Muscle of leg (tissue), 16 donors: ENCODE measurements around the gene GNAO1. TPM values are rescaled to one million over a fixed set of nuclear protein-coding genes. Genes with fewer than 3 reads are reported as not detected.
A peak's percentile ranks its signal among the peaks of the same experiment; 100 is the strongest.

ENCODE experiments used
- DNase-seq: peaks from one replicate; pipeline ENCODE4 v3.0.0; 2013
- H3K27ac ChIP-seq: one replicate; pipeline ENCODE4 v1.5.1; 2013; ENCODE audit warnings: mild to moderate bottlenecking, low read length, control low read depth
- H3K27me3 ChIP-seq: one replicate; pipeline ENCODE4 v1.6.1; 2013; ENCODE audit warnings: low read length; ENCODE audit not compliant: control insufficient read depth, insufficient read depth
- H3K36me3 ChIP-seq: one replicate; pipeline ENCODE4 v1.6.1; 2013; ENCODE audit warnings: low read length; ENCODE audit not compliant: control insufficient read depth, insufficient read depth
- H3K4me1 ChIP-seq: one replicate; pipeline ENCODE4 v1.6.1; 2013; ENCODE audit warnings: low read length; ENCODE audit not compliant: control insufficient read depth, insufficient read depth
- H3K4me3 ChIP-seq: one replicate; pipeline ENCODE4 v1.5.1; 2013; ENCODE audit warnings: low read length, control low read depth
- H3K9me3 ChIP-seq: replicated peaks from 2 replicates; pipeline ENCODE4 v1.6.1; 2013; ENCODE audit warnings: low read depth, low read length; ENCODE audit not compliant: control insufficient read depth
- WGBS: methylation state at CpG from one replicate; pipeline ENCODE4 v1.1.5; 2013; ENCODE audit warnings: missing lambda C conversion rate; ENCODE audit not compliant: insufficient coverage; 5-methylcytosine and 5-hydroxymethylcytosine counted together
- long read RNA-seq, 11 donors: transcript quantifications; one replicate each; lab custom pipeline, GENCODE V29; 2026
- polyA plus RNA-seq, 8 donors: library from polyadenylated mRNA; unstranded; fragments of 120-200 nt; gene quantifications; one replicate each; pipeline versions ENCODE4 v1.2.1 to v1.2.3, GENCODE V29; 2013; ENCODE audit warnings: inconsistent platforms in 1 of 8, low replicate concordance in 1 of 8; ENCODE audit not compliant: insufficient read length in 8 of 8, insufficient read depth in 1 of 8
- total RNA-seq: library from RNA; stranded (reverse); fragments of 120-200 nt; gene quantifications from one replicate; pipeline ENCODE4 v1.2.4, GENCODE V29; 2013

GNAO1 gene
- total RNA-seq (0.49 TPM), polyA plus RNA-seq (1 to 10 TPM; 1.5 to 3.2 (median 2.2) TPM)
- long read RNA-seq, donor 1 = 0 reads
- long read RNA-seq, donor 2 = 0 reads
- long read RNA-seq, donor 3 = 0 reads
- long read RNA-seq, donor 4 = 0 reads
- long read RNA-seq, donor 5 = 0 reads
- long read RNA-seq, donor 6, full-length matches to known transcripts = 2 of 2 reads
- long read RNA-seq, donor 6, partial matches to known transcripts = 0 of 2 reads
- long read RNA-seq, donor 6, other reads (novel, unspliced or antisense) = 0 of 2 reads
- long read RNA-seq, donor 7 = 0 reads
- long read RNA-seq, donor 8 = 0 reads
- long read RNA-seq, donor 9 = 0 reads
- long read RNA-seq, donor 10 = 0 reads
- long read RNA-seq, donor 11 = 0 reads

DNA sequence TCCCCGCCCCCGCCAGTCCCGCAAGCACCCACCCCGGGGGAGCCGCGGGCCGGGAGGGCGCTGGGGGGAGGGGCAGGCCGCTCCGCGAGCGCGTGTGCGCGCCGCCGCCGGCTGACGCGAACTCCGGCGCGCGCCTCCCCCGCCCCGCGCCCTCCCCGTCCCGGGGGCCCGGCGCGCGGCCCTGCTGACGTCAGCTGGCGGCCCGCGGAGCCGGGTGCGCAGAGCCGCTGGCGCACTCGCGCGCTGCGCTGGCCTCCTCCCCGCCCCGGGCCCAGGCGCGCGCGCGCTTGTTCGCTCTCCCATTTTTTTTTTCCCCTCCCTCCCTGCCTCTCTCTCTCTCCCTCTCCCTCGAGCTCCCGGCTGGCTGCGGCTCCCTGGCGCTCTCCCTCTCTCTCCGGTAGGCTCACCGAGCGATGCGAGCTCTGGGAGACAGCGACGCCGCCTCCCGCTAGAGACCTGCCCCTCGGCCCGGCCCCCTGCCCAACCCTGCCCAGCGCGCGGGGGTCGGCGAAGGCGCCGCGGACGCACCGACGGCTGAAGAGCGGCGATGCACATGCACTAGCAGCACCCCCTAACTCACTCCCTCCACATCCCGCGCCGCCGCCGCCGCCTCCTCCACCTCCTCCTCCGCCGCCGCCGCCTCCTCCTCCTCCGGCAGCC is at the start of gene GNAO1:
GNAO1 (plus strand) TSS at position 334 of the 660 bp plus-strand sequence. CDS start 747 bp downstream, outside the sequence.
- peak; percentile 90 for DNase-seq
- Histone ChIP-seq H3K27ac (peak within 1 kb of the TSS; percentile 13), H3K4me1 (peaks cover 13% of the 10 kb centered on the region), H3K9me3 (no peaks in the 10 kb centered on the region), H3K4me3 (peak within 1 kb of the TSS; percentile 47), H3K36me3 (no peaks in the 10 kb centered on the region), H3K27me3 (peaks cover 58% of the 10 kb centered on the region)
- WGBS = under 1% methylated on average over 87 of the region's 91 CpGs

DNA sequence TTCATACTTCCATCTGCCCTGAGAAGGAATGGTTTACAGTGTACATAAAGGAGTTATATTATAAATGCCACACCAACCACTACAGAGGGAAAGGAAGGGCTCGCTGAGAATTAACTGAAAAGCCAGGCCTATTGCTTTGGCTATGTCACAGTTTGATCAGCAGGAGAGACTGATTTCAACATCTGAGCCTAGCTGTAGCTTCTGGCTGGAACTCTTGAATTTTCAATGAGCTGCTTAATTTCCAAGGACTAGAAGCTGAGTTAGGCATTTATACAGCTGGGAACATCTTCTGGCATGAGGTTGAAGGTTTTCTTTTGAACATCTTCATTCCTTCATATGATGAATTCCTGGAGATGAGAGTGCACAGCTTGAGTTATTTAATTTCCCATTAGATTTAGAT is 47.6 kb upstream of the GNAO1 start:
- no peaks in the 10 kb centered on the region for H3K9me3 ChIP-seq
- no peak overlapping the region for H3K4me3 ChIP-seq
- H3K27ac ChIP-seq = no peak overlapping the region
- H3K36me3 ChIP-seq = no peaks in the 10 kb centered on the region
- no peaks in the 10 kb centered on the region for H3K4me1 ChIP-seq
- WGBS = no CpG with 5 or more reads among the region's 1 CpG
- H3K27me3 ChIP-seq = peaks cover 2% of the 10 kb centered on the region
- peak; percentile 20 for DNase-seq

DNA sequence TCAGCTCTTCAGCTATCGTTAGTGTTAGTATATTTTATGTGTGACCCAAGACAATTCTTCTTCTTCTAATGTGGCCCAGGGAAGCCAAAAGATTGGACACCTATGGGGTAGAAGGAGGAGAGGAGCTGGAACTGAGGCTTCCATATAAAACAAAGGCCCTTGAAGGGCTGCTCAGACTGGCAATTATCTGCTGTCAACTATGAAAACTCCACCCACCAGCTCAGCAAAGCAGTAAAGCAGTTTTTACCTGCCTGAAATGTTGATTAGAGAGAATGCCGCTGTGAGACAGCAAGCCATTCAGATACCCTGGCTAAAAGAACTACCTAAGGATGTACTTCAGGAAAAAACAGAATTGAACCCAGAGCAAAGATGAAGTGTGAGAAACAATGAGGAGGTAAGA is 45.9 kb upstream of the GNAO1 start:
- WGBS = no CpG with 5 or more reads among the region's 2 CpGs
- Histone ChIP-seq H3K27ac (no peak overlapping the region), H3K4me1 (no peaks in the 10 kb centered on the region), H3K9me3 (no peaks in the 10 kb centered on the region), H3K36me3 (no peaks in the 10 kb centered on the region), H3K4me3 (no peak overlapping the region), H3K27me3 (peaks cover 2% of the 10 kb centered on the region)
- no peak for DNase-seq

DNA sequence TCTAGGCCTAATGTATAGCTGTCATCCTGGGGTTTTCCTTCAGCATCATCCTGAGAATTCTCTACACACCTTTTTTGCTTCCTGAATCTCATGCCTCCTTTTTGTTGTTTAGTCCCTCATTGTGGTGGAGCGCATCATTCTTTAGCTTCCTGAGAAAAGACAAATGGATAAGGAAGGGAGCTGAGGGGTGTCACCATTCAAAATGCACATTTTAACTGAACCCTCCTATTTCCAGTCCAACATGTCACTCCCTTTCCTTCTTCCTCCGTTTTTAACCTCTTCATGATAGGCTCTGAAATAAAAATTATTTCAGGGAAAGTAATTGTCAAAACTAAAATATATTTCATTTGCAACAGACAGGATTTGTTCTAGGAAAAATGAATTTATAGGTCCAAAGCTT is 39.7 kb upstream of the GNAO1 start:
- Histone ChIP-seq H3K4me3 (no peak overlapping the region), H3K36me3 (no peaks in the 10 kb centered on the region), H3K9me3 (no peaks in the 10 kb centered on the region), H3K27ac (no peak overlapping the region), H3K4me1 (no peaks in the 10 kb centered on the region), H3K27me3 (no peaks in the 10 kb centered on the region)
- WGBS = no CpG with 5 or more reads among the region's 2 CpGs
- DNase-seq = no peak

DNA sequence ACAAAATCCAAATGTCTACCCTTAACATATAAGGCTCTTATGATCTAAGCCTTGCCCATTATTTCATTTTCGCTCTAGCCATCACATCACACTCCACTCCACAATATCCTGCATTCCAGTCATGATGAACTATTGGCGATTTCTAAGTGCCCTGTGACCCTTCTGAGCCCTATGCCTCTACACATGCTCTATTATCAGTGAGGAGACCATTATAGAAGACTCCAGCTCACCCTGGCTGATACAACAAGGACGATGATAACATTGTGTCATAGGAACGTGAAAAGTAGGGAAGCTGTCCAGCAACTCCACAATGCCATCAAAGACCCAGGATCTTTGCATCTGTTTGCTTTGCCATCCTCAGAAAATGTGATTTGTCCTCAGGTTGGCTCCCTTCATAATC is 29.6 kb upstream of the GNAO1 start:
- Histone ChIP-seq H3K9me3 (no peaks in the 10 kb centered on the region), H3K27me3 (no peaks in the 10 kb centered on the region), H3K4me1 (no peaks in the 10 kb centered on the region), H3K4me3 (no peak overlapping the region), H3K36me3 (no peaks in the 10 kb centered on the region), H3K27ac (no peak overlapping the region)
- no peak for DNase-seq
- 93% methylated on average over 2 of the region's 4 CpGs for WGBS

DNA sequence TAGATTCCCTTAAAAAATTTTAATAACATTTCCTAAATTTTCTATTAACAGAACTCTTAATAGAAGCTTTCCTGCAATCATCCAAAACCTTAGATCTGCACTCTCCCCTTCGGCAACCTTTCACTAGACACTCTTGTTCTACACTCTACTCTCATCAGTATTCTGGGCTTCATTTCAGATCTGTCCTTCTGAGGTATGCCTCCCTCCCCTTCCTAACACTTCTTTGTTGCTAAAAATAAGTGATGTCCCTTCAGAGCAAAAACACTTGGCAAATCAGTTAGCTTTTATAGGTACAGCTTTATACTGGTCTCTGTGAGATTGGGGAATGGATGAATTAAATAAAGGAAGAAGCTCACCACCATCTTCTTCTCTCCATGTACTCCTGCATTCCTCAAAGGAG is 28.2 kb upstream of the GNAO1 start:
- Histone ChIP-seq H3K27ac (no peak overlapping the region), H3K36me3 (no peaks in the 10 kb centered on the region), H3K4me3 (no peak overlapping the region), H3K9me3 (no peaks in the 10 kb centered on the region), H3K4me1 (no peaks in the 10 kb centered on the region), H3K27me3 (no peaks in the 10 kb centered on the region)
- DNase-seq = no peak
- 80% methylated on average over 1 of the region's 1 CpG for WGBS

DNA sequence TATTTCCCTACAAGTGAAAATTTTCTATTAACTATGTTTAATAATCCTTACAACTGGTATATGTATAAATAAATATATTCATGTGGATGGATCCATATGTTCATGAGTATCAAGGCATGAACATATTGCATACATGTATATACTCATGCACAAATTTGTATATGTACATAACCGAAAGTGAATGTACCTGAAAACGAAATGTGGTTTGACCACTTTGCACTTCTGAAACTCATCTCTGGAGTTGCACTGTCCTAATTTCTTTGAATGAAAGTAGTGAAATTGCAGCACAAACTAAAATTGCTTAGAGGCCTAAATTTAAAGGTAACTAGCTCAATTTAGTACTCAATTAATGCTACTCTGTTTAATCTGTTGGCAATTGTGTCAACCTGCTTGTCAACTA is 27.4 kb upstream of the GNAO1 start:
- no peak for DNase-seq
- WGBS = no CpG with 5 or more reads among the region's 2 CpGs
- no peaks in the 10 kb centered on the region for H3K27me3 ChIP-seq
- no peaks in the 10 kb centered on the region for H3K4me1 ChIP-seq
- no peak overlapping the region for H3K27ac ChIP-seq
- H3K9me3 ChIP-seq = no peaks in the 10 kb centered on the region
- H3K36me3 ChIP-seq = no peaks in the 10 kb centered on the region
- no peak overlapping the region for H3K4me3 ChIP-seq

DNA sequence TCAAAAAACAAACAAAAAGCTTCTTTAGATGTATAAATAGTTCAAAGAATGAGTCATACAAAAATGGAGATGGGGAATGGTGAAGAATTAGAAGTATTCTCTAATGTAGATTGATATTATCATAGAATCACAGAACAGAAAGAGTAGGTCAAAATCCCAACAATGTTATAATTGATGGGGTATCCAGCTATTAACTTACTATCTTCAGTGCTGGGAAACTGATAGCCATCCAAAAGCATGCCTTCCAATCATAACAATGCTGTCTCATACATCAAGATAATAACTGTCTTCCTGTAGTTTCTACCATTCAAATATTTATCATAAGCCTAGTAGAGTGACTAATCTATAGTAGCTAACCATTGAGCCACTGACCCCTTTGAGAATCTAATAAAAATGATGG is 26.7 kb upstream of the GNAO1 start:
- Histone ChIP-seq H3K4me1 (no peaks in the 10 kb centered on the region), H3K4me3 (no peak overlapping the region), H3K9me3 (no peaks in the 10 kb centered on the region), H3K27me3 (no peaks in the 10 kb centered on the region), H3K27ac (no peak overlapping the region), H3K36me3 (no peaks in the 10 kb centered on the region)
- no peak for DNase-seq

DNA sequence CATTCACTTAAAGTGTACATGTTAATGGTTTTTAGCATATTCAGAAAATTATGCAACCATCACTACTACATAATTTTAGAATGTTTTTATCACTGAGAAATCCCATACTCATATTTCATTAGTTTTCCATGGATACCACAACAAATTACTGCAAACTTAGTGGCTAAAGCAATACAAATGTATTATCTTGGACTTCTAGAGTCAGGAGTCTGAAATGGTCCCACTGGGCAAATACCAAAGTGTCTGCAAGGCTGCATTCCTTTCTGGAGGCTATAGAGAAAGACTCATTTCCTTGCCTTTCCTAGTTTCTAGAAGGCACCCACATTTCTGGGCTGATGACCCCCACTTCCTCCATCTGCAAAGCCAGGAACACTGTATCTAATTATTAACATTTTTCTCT is 16.9 kb upstream of the GNAO1 start:
- Histone ChIP-seq H3K9me3 (no peaks in the 10 kb centered on the region), H3K27me3 (no peaks in the 10 kb centered on the region), H3K36me3 (no peaks in the 10 kb centered on the region), H3K4me1 (no peaks in the 10 kb centered on the region), H3K27ac (no peak overlapping the region), H3K4me3 (no peak overlapping the region)
- DNase-seq = peak; percentile 24

DNA sequence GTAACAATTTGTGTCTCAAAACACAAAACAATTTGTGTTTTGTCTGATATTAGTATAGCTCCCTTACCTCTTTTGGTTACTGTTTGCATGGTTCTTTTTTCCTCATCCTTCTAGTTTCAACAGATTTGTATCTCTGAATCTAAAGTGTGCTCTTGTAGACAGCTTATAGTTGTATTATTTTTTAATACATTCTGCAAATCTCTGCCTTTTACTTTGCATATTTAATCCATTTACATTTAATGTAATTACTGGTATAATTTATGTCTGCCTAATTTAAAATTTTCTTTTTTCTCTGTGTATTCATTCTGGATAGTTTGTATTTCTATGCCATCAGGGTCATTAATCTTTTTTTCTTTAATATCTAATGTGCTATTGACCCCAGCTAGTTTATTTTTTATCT is 9.9 kb upstream of the GNAO1 start:
- Histone ChIP-seq H3K27me3 (no peaks in the 10 kb centered on the region), H3K36me3 (no peaks in the 10 kb centered on the region), H3K27ac (no peak overlapping the region), H3K4me1 (no peaks in the 10 kb centered on the region), H3K9me3 (no peaks in the 10 kb centered on the region), H3K4me3 (no peak overlapping the region)
- no peak for DNase-seq
